ENCODE data around the gene GTF2H1. TPM values are rescaled to one million over a fixed set of nuclear protein-coding genes. Genes with fewer than 3 reads are reported as not detected.

Gene GTF2H1
- total RNA-seq, 6 experiments from 2014 or later: 45.3 to 58.1 (median 52.7) TPM

- TF ChIP-seq, protein P1, sequence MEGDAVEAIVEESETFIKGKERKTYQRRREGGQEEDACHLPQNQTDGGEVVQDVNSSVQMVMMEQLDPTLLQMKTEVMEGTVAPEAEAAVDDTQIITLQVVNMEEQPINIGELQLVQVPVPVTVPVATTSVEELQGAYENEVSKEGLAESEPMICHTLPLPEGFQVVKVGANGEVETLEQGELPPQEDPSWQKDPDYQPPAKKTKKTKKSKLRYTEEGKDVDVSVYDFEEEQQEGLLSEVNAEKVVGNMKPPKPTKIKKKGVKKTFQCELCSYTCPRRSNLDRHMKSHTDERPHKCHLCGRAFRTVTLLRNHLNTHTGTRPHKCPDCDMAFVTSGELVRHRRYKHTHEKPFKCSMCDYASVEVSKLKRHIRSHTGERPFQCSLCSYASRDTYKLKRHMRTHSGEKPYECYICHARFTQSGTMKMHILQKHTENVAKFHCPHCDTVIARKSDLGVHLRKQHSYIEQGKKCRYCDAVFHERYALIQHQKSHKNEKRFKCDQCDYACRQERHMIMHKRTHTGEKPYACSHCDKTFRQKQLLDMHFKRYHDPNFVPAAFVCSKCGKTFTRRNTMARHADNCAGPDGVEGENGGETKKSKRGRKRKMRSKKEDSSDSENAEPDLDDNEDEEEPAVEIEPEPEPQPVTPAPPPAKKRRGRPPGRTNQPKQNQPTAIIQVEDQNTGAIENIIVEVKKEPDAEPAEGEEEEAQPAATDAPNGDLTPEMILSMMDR (IDR thresholded peaks at IDR 0.05): no peak
- no peak overlapping the region for H3K4me3 Mint-ChIP-seq
- DNase-seq: no peak
- no peaks in the 10 kb centered on the region; the same call in 1 of the 2 replicates for H3K27me3 Mint-ChIP-seq (ENCODE audit: insufficient read depth)
- no peak overlapping the region for H3K27ac Mint-ChIP-seq
- H3K4me1 Mint-ChIP-seq (ENCODE audit: low read depth): peaks cover 17% of the 10 kb centered on the region
- H3K9me3 Mint-ChIP-seq: no peaks in the 10 kb centered on the region
- H3K36me3 Mint-ChIP-seq (ENCODE audit: low read depth): peaks cover 35% of the 10 kb centered on the region
These were observed 33.5 kb upstream of the GTF2H1 start for GRCh38 chr11:18288911-18289310.

GRCh38 chr11:18294862-18295261 lies 27.5 kb upstream of the GTF2H1 start:
- Mint-ChIP-seq H3K27me3 (ENCODE audit: insufficient read depth) (no peaks in the 10 kb centered on the region), H3K4me1 (ENCODE audit: low read depth) (no peaks in the 10 kb centered on the region), H3K36me3 (ENCODE audit: low read depth) (peaks cover 43% of the 10 kb centered on the region), H3K4me3 (no peak overlapping the region), H3K27ac (no peak overlapping the region), H3K9me3 (no peaks in the 10 kb centered on the region)
- TF ChIP-seq, protein P1 (IDR thresholded peaks at IDR 0.05): no peak
- DNase-seq: no peak

- Mint-ChIP-seq H3K4me3 (no peak overlapping the region), H3K36me3 (ENCODE audit: low read depth) (peaks cover 43% of the 10 kb centered on the region), H3K4me1 (ENCODE audit: low read depth) (no peaks in the 10 kb centered on the region), H3K27ac (no peak overlapping the region), H3K27me3 (ENCODE audit: insufficient read depth) (no peaks in the 10 kb centered on the region), H3K9me3 (no peaks in the 10 kb centered on the region)
- no peak for DNase-seq
- TF ChIP-seq, protein P1 (IDR thresholded peaks at IDR 0.05): no peak
These were observed 27.1 kb upstream of the GTF2H1 start for GRCh38 chr11:18295316-18295715.

- H3K9me3 Mint-ChIP-seq: no peaks in the 10 kb centered on the region
- peaks cover 27% of the 10 kb centered on the region for H3K36me3 Mint-ChIP-seq (ENCODE audit: low read depth)
- no peak overlapping the region for H3K27ac Mint-ChIP-seq
- H3K4me1 Mint-ChIP-seq (ENCODE audit: low read depth): peaks cover 9% of the 10 kb centered on the region; the same call in 1 of the 2 replicates
- DNase-seq: no peak
- TF ChIP-seq, protein P1 (IDR thresholded peaks at IDR 0.05): no peak
- peaks cover 2% of the 10 kb centered on the region; the same call in 1 of the 2 replicates for H3K27me3 Mint-ChIP-seq (ENCODE audit: insufficient read depth)
- no peak overlapping the region for H3K4me3 Mint-ChIP-seq
These were observed 22.6 kb upstream of the GTF2H1 start for GRCh38 chr11:18299721-18300120.

DNA sequence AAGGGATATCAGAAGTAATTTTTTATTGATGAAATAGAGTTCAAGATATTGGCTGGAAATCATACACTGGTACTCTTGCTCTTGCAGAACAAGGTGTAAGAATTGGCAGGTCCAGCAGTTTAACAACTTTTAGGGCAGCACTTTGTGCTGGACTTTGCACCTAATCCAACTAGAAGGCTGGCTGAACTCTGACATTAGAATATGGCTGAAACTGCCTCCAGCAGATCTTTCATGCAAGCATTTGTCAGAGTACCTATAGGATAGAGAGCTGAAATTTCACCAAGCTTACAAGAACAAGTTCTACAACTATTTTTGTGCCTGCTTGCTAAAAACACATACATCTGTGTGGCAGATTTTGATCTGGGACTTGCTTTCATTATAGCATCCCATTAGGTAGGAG lies 17.6 kb upstream of the GTF2H1 start:
- peaks cover 17% of the 10 kb centered on the region for H3K4me1 Mint-ChIP-seq (ENCODE audit: low read depth)
- H3K4me3 Mint-ChIP-seq: no peak overlapping the region
- peaks cover 25% of the 10 kb centered on the region for H3K36me3 Mint-ChIP-seq (ENCODE audit: low read depth)
- DNase-seq: no peak
- H3K27ac Mint-ChIP-seq: no peak overlapping the region
- TF ChIP-seq, protein P1 (IDR thresholded peaks at IDR 0.05): no peak
- no peaks in the 10 kb centered on the region for H3K9me3 Mint-ChIP-seq
- H3K27me3 Mint-ChIP-seq (ENCODE audit: insufficient read depth): peaks cover 2% of the 10 kb centered on the region; the same call in 1 of the 2 replicates
